PC-3 (cell line): ENCODE data around the gene KLF13. TPM values are rescaled to one million over a fixed set of nuclear protein-coding genes. Genes with fewer than 3 reads are reported as not detected.

Source experiments
- ATAC-seq: fragments of 200-7000 bp; cut with Tn5 transposase; 2 replicates; pipeline ENCODE4 v1.9.1; 2020; ENCODE audit warnings: mild to moderate bottlenecking, moderate library complexity
- BruUV-seq: library from RNA; stranded (reverse); fragments of 400-500 nt; replicated peaks from 2 replicates; lab custom pipeline; 2021; lab: Mats Ljungman, UMichigan
- CTCF ChIA-PET: fragments of 300-600 bp; sonication (Branson Sonifier 250); formaldehyde crosslinking; loops from one replicate; lab custom pipeline; 2022; ENCODE audit warnings: antibody characterized with exemption; lab: Charles Lee
- POLR2A ChIA-PET: fragments of 300-600 bp; sonication (Branson Sonifier 250); formaldehyde crosslinking; loops from one replicate; lab custom pipeline; 2022; ENCODE audit warnings: antibody characterized with exemption; ENCODE audit not compliant: unreplicated experiment; lab: Charles Lee
- DNase-seq: peaks from one replicate; pipeline ENCODE4 v3.0.0-alpha.2; 2015
- H2AFZ ChIP-seq: fragments of 300-600 bp; sonication (generic); 2 replicates; pipeline ENCODE4 v1.6.0; 2016; ENCODE audit warnings: antibody characterized with exemption, low read length
- H3F3A ChIP-seq: fragments of 300-600 bp; sonication (generic); one replicate; pipeline ENCODE4 v1.6.0; 2017; ENCODE audit warnings: antibody characterized with exemption, low read length, control low read depth, mild to moderate bottlenecking; ENCODE audit not compliant: unreplicated experiment
- H3K27ac ChIP-seq: fragments of 300-600 bp; sonication (generic); 2 replicates; pipeline ENCODE4 v1.5.1; 2016; ENCODE audit warnings: mild to moderate bottlenecking, low read length
- H3K27me3 ChIP-seq: fragments of 300-600 bp; sonication (generic); 2 replicates; pipeline ENCODE4 v1.6.1; 2016; ENCODE audit warnings: low read length, mixed read lengths
- H3K36me3 ChIP-seq: fragments of 300-600 bp; sonication (generic); 2 replicates; pipeline ENCODE4 v1.6.1; 2016; ENCODE audit warnings: low read depth, mixed run types, low read length, mixed read lengths
- H3K4me1 ChIP-seq: fragments of 300-600 bp; sonication (generic); 2 replicates; pipeline ENCODE4 v1.5.1; 2016; ENCODE audit warnings: low read length; ENCODE audit not compliant: insufficient read depth
- H3K4me2 ChIP-seq: fragments of 300-600 bp; sonication (generic); 2 replicates; pipeline ENCODE4 v1.6.0; 2016; ENCODE audit warnings: low read length
- H3K4me3 ChIP-seq: fragments of 300-600 bp; sonication (generic); 2 replicates; pipeline ENCODE4 v1.5.1; 2016; ENCODE audit warnings: mild to moderate bottlenecking, low read length, mixed read lengths
- H3K79me2 ChIP-seq: fragments of 300-600 bp; sonication (generic); 2 replicates; pipeline ENCODE4 v1.6.1; 2017; ENCODE audit warnings: low read length, mixed read lengths
- H3K9ac ChIP-seq: fragments of 300-600 bp; sonication (generic); 2 replicates; pipeline ENCODE4 v1.6.0; 2016; ENCODE audit warnings: mild to moderate bottlenecking, low read length
- H3K9me2 ChIP-seq: fragments of 300-600 bp; sonication (generic); replicated peaks from 2 replicates; pipeline ENCODE4 v1.6.1; 2016; ENCODE audit warnings: mixed run types, low read length, mixed read lengths
- H3K9me3 ChIP-seq: fragments of 300-600 bp; sonication (generic); 2 replicates; pipeline ENCODE4 v1.6.1; 2016; ENCODE audit warnings: low read length, mixed read lengths
- H4K20me1 ChIP-seq: fragments of 300-600 bp; sonication (generic); 2 replicates; pipeline ENCODE4 v1.6.1; 2016; ENCODE audit warnings: low read length, mixed read lengths
- CTCF ChIP-seq: fragments of 300-600 bp; sonication (generic); conservative IDR thresholded peaks from 2 replicates; pipeline ENCODE4 v1.5.1; 2017; ENCODE audit warnings: antibody characterized with exemption, low read depth, mild to moderate bottlenecking, low read length
- EZH2 ChIP-seq: fragments of 300-600 bp; sonication (generic); IDR thresholded peaks from one replicate; pipeline ENCODE4 v1.6.1; 2017; ENCODE audit warnings: antibody characterized with exemption, mild to moderate bottlenecking, low read length; ENCODE audit not compliant: unreplicated experiment
- EZH2phosphoT487 ChIP-seq: fragments of 300-600 bp; sonication (generic); IDR thresholded peaks from 2 replicates; pipeline ENCODE4 v1.6.1; 2018; ENCODE audit warnings: mild to moderate bottlenecking, antibody characterized with exemption, low read length, borderline replicate concordance
- intact Hi-C: fragments of 100-400 bp; cut with micrococcal nuclease; formaldehyde crosslinking; loops from 2 replicates; pipeline ENCODE4 v1.9.0; 2023
- total RNA-seq: library from RNA; depleted of rRNA; stranded (reverse); fragments of >200 nt; gene quantifications from 2 replicates; pipeline ENCODE4 v1.2.3, GENCODE V29; 2014

The KLF13 gene
- total RNA-seq, 1 experiment from 2014 or later, result 11.4 TPM

GRCh38 chr15:31296219-31296645 lies 30.4 kb upstream of the KLF13 start:
- Histone ChIP-seq H3K9me3 (no peaks in the 10 kb centered on the region), H3K4me1 (peaks cover 21% of the 10 kb centered on the region), H3K9me2 (no peaks in the 10 kb centered on the region), H3K36me3 (no peaks in the 10 kb centered on the region), H3K4me2 (0 out of 2 replicates have a peak overlapping the region, but pooled peaks have one; percentile 43), H2AFZ (no peak overlapping the region), H3F3A (no peaks in the 10 kb centered on the region), H4K20me1 (no peaks in the 10 kb centered on the region), H3K79me2 (no peaks in the 10 kb centered on the region), H3K9ac (no peak overlapping the region), H3K4me3 (no peak overlapping the region), H3K27me3 (peaks cover 24% of the 10 kb centered on the region; the same call in 1 of the 2 replicates), H3K27ac (no peak overlapping the region)
- ChIA-PET CTCF (no interaction called here), POLR2A (interaction anchor here (0.7 kb wide), 1 partner anchor 159 kb away, joined by 5 read pairs; no protein-coding TSS in a partner anchor)
- no TSS peak for BruUV-seq
- intact Hi-C loops, result loop anchor here (2.0 kb wide), 1 partner anchor 31 kb away; the partner anchor contains the start of gene KLF13
- no peak for ATAC-seq
- TF ChIP-seq EZH2, result no peak
- no peak for TF ChIP-seq EZH2phosphoT487
- TF ChIP-seq CTCF, result no peak
- DNase-seq, result no peak

- BruUV-seq, result no TSS peak
- intact Hi-C loops, result loop anchor here (2.0 kb wide), 1 partner anchor 30 kb away; the partner anchor contains the start of gene KLF13
- Histone ChIP-seq H3F3A (no peaks in the 10 kb centered on the region), H3K36me3 (no peaks in the 10 kb centered on the region), H3K9me3 (no peaks in the 10 kb centered on the region), H3K27me3 (peaks cover 18% of the 10 kb centered on the region; the same call in 1 of the 2 replicates), H3K4me1 (peaks cover 21% of the 10 kb centered on the region), H3K4me2 (peak overlapping the region; percentile 43), H3K79me2 (no peaks in the 10 kb centered on the region), H3K9me2 (no peaks in the 10 kb centered on the region), H4K20me1 (no peaks in the 10 kb centered on the region), H2AFZ (no peak overlapping the region), H3K4me3 (no peak overlapping the region), H3K9ac (no peak overlapping the region), H3K27ac (no peak overlapping the region)
- POLR2A ChIA-PET, result no interaction called here
- CTCF ChIA-PET, result no interaction called here
- ATAC-seq (peak; percentile 87), DNase-seq (peak; percentile 90)
- peak; percentile 89 for TF ChIP-seq EZH2phosphoT487
- TF ChIP-seq EZH2, result no peak
These were observed 29.7 kb upstream of the KLF13 start for GRCh38 chr15:31296646-31297574.

- peak overlapping the region; percentile 43 for H3K4me2 ChIP-seq
- no peaks in the 10 kb centered on the region for H3K79me2 ChIP-seq
- H3K4me1 ChIP-seq, result peaks cover 21% of the 10 kb centered on the region
- no peaks in the 10 kb centered on the region for H4K20me1 ChIP-seq
- DNase-seq (peak; percentile 31), ATAC-seq (no peak)
- no peak overlapping the region for H3K27ac ChIP-seq
- H3K9me3 ChIP-seq, result no peaks in the 10 kb centered on the region
- no peak for TF ChIP-seq EZH2
- TF ChIP-seq CTCF, result no peak
- TF ChIP-seq EZH2phosphoT487, result no peak
- no peaks in the 10 kb centered on the region for H3F3A ChIP-seq
- intact Hi-C loops, result loop anchor here (2.0 kb wide), 1 partner anchor 29 kb away; the partner anchor contains the start of gene KLF13
- BruUV-seq, result no TSS peak
- no peak overlapping the region for H3K9ac ChIP-seq
- no peak overlapping the region for H2AFZ ChIP-seq
- ChIA-PET POLR2A (no interaction called here), CTCF (no interaction called here)
- H3K9me2 ChIP-seq, result no peaks in the 10 kb centered on the region
- H3K27me3 ChIP-seq, result peaks cover 9% of the 10 kb centered on the region; the same call in 1 of the 2 replicates
- no peak overlapping the region for H3K4me3 ChIP-seq
- no peaks in the 10 kb centered on the region for H3K36me3 ChIP-seq
These were observed 28.8 kb upstream of the KLF13 start for GRCh38 chr15:31297575-31298456.
